Measurements from ENCODE around the gene CCDC92B.

CCDC92B gene

GRCh38 chr17:2777242-2777867 is 27.9 kb upstream of the CCDC92B start:
- TF ChIP-seq, protein P1, sequence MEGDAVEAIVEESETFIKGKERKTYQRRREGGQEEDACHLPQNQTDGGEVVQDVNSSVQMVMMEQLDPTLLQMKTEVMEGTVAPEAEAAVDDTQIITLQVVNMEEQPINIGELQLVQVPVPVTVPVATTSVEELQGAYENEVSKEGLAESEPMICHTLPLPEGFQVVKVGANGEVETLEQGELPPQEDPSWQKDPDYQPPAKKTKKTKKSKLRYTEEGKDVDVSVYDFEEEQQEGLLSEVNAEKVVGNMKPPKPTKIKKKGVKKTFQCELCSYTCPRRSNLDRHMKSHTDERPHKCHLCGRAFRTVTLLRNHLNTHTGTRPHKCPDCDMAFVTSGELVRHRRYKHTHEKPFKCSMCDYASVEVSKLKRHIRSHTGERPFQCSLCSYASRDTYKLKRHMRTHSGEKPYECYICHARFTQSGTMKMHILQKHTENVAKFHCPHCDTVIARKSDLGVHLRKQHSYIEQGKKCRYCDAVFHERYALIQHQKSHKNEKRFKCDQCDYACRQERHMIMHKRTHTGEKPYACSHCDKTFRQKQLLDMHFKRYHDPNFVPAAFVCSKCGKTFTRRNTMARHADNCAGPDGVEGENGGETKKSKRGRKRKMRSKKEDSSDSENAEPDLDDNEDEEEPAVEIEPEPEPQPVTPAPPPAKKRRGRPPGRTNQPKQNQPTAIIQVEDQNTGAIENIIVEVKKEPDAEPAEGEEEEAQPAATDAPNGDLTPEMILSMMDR (IDR thresholded peaks at IDR 0.05; ENCODE audit: low read depth, low read length) = no peak
- DNase-seq (ENCODE audit: extremely low read depth, low read depth) = no peak

- DNase-seq (ENCODE audit: extremely low read depth, low read depth) = no peak
- TF ChIP-seq, protein P1 (IDR thresholded peaks at IDR 0.05; ENCODE audit: low read depth, low read length) = no peak
These were observed 27.3 kb upstream of the CCDC92B start for GRCh38 chr17:2776589-2777241.

DNA sequence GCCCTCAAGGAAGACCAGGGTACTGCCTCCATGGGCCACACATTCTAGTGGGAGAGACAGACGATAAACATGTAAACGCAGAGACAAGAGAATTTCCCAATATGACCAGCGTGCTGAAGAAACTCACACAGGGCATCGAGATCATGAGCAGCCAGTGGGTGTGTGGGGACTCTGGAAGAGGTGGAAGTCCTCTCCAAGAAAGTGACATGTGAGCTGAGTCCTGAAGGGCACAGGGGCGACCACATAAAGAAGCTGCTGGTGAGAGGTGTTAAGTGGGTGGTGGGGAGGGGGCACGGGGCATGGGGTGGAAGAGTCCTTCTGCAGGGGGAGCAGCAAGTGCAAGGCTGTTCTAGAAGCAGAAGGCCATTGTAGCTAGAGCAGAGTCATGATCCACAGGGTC is 25.8 kb upstream of the CCDC92B start:
- TF ChIP-seq, protein P1 (IDR thresholded peaks at IDR 0.05; ENCODE audit: low read depth, low read length) = no peak
- no peak for DNase-seq (ENCODE audit: extremely low read depth, low read depth)

- no peak for DNase-seq (ENCODE audit: extremely low read depth, low read depth)
- TF ChIP-seq, protein P1 (IDR thresholded peaks at IDR 0.05; ENCODE audit: low read depth, low read length) = no peak
These were observed 20.7 kb upstream of the CCDC92B start for GRCh38 chr17:2770129-2770528.

DNA sequence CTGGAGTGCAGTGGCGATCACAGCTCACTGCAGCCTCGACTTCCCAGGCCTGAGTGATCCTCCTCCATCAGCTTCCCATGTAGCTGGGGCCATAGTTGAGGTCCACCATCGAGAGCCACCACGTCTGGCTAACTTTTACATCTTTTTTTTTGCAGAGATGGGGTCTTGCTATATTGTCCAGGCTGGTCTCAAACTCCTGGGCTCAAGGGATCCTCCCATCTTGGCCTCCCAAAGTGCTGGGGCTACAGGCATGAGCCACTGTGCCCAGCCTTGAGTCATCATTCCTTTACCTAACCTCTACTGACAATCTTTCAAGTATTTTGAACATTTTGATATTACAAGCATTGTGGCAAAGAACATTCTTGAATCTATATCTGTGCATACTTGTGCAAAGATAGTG is 9.4 kb upstream of the CCDC92B start:
- TF ChIP-seq, protein P1 (IDR thresholded peaks at IDR 0.05; ENCODE audit: low read depth, low read length) = no peak

GRCh38 chr17:2755891-2756724 is 6.7 kb upstream of the CCDC92B start:
- TF ChIP-seq, protein P1 (IDR thresholded peaks at IDR 0.05; ENCODE audit: low read depth, low read length) = no peak
- no peak for DNase-seq (ENCODE audit: extremely low read depth, low read depth)

More for the DNA sequence above, 9.4 kb upstream of the CCDC92B start:
- DNase-seq (ENCODE audit: extremely low read depth, low read depth) = no peak

DNA sequence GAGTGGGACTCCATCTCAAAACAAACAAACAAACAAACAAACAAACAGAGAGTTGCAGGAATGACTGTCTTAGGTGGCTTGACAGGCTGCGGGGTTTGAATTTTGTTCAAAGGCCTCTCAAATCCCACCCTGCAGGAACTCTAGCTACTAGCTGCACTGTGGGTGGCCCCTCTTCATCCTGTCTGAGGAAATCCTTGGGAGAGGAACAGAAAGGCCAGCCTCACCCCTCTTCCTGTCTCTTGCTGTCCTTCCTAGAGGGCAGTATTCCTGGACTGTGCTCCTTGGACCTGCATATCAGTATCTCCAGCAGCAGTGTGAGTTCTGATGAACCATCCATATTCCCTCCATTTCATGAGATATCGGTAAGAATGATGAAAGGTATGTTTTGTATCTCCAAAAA is 2.0 kb upstream of the CCDC92B start:
- no peak for DNase-seq (ENCODE audit: extremely low read depth, low read depth)
- TF ChIP-seq, protein P1 (IDR thresholded peaks at IDR 0.05; ENCODE audit: low read depth, low read length) = no peak
